GM21423 (cell line): ENCODE results near the gene ELP6.
A peak's percentile ranks its signal among the peaks of the same experiment; 100 is the strongest.
"Not testable (repeated sequence)": the region's sequence is repeated elsewhere in the genome, so short reads cannot be mapped to it uniquely, and the experiment has no call there.

ENCODE experiments used
- ATAC-seq: cut with Tn5 transposase; IDR thresholded peaks from one replicate; pipeline ENCODE4 v1.9.1; 2021; ENCODE audit warnings: mild to moderate bottlenecking, moderate library complexity; ENCODE audit not compliant: unreplicated experiment

Gene ELP6

DNA sequence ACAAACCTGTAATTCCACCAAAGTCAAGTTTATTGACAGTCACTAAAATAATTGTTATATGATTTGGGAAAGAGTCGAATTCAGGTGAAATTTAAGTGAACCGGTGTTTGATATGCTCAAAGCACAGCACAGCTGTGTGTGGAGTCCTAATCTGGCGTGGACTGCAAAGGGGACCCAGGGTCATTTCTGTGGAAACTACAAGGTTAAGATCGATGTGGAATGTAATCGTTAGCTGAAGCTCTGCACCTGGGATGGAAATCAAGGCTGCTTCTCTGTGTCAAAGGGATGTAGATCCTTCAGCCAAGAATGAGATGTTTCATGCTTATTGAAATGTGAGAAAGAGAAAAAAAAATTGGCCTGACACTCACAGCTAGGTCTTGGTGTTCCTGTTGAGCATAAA is 1.6 kb upstream of the ELP6 start:
- ATAC-seq: no peak

GRCh38 chr3:47512416-47513124 is 942 bp downstream of the ELP6 start:
- no peak for ATAC-seq

GRCh38 chr3:47505267-47505666 is 8.2 kb downstream of the ELP6 start:
- not testable (repeated sequence) for ATAC-seq

DNA sequence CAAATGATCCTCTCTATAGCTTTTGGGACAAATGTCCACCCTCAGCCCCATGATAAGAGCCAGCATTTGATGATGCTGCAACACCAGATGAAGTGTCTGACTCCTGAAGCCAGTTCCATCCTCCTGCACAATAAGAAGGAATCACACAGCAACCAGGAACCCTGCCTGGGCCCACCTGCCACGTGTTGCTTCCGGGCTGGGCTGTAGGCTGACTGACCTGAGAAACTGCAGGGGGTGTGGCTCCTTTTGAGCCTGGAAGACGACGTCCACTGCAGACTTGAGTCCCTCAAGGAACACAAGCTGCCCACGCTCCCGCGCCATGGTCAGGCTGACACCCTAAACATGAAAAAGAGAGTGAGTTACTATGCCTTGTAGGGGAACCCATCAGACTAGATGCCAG is 9.4 kb downstream of the ELP6 start:
- no peak for ATAC-seq

- no peak for ATAC-seq
These were observed 10.5 kb downstream of the ELP6 start for GRCh38 chr3:47503033-47503432.

- ATAC-seq: no peak
These were observed 16.6 kb downstream of the ELP6 start for GRCh38 chr3:47496892-47497291.

DNA sequence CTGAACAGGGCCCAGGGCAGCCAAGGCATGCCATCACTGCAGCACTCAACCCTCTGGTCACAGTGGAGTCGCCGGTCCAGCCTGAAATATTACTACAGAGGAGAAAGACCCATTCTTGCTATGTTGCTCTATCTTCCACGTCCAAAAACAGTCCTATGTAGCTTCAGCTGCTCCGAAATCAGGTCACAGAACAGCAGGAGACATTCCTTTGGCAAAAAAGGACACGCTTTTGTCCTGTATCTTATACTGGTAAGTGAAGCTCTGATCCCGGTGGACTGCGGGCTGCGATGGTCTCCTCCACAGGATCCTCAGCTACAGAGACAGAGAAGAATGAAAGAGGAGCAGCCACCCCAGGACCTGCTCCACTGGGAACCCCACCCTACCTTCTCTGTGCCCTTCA is 17.6 kb downstream of the ELP6 start:
- no peak for ATAC-seq

DNA sequence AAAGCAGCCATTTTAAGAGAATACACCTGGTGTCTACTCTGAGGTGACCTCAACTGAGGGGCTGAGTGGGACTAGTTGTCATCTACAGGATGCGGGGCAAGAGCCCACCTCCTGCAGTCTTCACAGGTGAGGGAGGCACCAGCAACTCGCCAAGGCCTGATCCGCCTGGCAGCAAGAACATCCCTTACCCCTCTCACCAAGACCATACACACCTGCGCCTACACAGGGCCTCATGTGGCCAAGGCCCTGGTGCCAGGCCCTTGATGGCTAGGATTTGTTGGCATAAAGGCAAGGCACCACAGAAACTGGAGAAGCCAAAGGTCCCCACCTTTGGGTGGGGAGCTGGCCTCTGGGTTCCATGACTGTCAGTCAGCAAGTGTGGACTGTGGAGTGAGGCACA is 18.4 kb downstream of the ELP6 start:
- ATAC-seq: no peak

DNA sequence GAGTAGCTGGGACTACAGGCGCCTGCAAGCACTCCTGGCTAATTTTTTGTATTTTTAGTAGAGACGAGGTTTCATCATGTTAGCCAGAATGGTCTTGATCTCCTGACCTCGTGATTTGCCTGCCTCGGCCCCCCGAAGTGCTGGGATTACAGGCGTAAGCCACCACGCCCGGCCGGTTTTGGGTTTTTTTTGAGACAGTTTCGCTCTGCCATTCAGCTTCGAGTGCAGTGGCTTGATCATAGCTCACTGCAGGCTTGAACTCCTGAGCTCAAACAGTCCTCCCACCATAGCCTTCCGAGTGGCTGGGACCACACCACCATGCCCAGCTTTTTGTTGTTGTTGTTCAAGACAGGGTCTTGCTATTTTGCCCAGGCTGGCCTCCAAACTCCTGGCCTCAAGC is 21.7 kb downstream of the ELP6 start:
- ATAC-seq: no peak

DNA sequence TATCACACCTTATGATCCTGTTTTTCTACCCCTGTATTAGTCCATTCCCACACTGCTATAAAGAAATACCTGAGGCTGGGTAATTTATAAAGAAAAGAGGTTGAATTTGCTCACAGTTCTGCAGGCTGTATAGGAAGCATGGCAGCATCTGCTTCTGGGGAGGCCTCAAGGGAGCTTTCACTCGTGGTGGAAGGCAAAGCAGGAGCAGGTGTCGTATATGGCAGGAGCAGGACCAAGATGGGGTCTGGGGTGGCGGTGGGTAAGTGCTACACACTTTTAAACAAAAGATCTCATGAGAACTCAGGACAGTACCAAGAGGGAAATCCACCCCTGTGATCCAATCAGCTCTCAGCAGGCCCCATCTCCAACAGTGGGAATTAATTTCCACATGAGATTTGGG is 22.3 kb downstream of the ELP6 start:
- no peak for ATAC-seq

DNA sequence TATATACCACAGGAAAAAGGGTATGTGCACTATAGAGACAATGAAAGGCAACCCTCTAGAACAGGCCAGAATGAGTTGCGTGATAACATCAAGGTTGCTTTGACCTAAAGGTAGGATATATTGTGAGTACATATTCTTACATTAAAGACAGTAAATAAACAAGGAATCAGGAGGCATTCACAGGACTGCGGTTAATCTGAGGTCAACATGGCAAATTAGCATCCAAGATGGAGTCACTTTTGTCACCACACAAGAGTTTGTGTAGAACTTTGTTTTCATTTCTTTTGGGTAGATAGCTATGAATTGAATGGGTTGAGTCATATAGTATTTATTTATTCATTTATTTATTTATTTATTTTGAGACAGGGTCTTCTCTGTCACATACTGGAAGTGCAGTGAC is 26.2 kb downstream of the ELP6 start:
- ATAC-seq: no peak

DNA sequence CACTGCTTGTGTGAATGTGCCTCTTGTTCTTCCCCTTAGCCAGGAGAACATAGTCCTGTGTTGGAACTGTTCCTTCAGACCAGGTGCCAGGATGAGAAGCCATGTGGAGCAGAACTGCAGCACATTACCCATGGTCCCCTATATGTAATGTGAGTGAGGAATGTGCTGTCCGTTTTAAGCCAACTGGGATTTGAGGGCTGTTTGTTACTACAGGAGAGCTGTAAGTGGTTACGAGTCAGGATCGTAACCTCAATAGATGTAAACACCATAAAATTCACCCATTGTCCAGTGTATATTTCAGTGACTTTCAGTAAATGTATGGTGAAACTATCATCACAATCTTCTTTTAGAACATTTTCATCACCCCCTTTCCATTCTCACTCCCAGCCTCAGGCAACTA is 27.7 kb downstream of the ELP6 start:
- ATAC-seq: no peak

- ATAC-seq: no peak
These were observed 31.1 kb downstream of the ELP6 start for GRCh38 chr3:47482366-47482765.

- ATAC-seq: not testable (repeated sequence)
These were observed 31.7 kb downstream of the ELP6 start for GRCh38 chr3:47481763-47482162.

DNA sequence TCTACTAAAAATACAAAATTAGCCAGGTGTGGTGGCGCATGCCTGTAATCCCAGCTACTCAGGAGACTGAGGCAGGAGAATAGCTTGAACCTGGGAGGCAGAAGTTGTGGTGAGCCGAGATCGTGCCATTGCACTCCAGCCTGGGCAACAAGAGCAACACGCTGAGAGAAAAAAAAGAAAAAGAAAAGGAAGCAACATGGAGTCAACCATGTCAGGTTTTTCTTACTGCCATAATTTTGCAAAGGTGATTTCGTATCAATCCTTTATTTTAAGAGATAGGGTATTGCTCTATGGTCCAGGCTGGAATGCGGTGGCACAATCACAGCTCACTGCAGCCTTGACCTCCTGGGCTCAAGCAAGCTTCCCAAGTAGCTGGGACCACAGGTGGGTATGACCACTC is 33.2 kb downstream of the ELP6 start:
- not testable (repeated sequence) for ATAC-seq

- ATAC-seq: no peak
These were observed 33.7 kb downstream of the ELP6 start for GRCh38 chr3:47479826-47480160.

DNA sequence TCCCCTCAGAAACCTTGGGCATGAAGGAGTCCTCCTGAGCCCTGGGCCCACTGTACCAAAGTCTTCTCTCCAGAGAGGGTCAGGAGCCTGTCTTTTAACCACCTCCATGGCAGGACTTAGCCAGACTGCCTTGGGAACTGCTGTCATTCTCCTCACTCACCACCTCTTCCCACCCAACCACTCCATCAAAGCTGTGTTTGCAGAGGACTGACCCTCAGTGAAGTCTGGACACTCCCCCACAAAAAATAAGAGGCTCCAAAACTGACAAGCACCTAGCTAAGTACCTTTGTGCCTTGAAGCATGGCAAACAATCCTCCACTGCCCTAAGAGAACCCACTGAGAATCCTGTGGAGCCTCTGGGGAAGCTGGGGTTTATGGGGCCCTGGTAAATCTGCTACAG is 35.5 kb downstream of the ELP6 start:
- no peak for ATAC-seq

- ATAC-seq: no peak
These were observed 36.8 kb downstream of the ELP6 start for GRCh38 chr3:47476644-47477199.

DNA sequence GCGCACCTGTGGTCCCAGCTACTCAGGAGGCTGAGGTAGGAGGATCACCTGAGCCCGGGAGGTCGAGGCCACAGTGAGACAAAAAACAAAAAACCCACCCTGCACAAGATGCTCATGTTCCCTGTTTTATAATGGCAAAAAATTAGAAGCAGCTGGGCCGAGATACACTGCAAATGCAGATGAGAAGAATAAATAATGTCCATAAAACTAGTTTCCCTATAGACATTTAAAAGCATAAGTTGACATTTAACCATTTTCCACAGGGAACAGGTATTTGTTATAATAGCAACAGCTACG is 37.2 kb downstream of the ELP6 start:
- ATAC-seq: no peak

DNA sequence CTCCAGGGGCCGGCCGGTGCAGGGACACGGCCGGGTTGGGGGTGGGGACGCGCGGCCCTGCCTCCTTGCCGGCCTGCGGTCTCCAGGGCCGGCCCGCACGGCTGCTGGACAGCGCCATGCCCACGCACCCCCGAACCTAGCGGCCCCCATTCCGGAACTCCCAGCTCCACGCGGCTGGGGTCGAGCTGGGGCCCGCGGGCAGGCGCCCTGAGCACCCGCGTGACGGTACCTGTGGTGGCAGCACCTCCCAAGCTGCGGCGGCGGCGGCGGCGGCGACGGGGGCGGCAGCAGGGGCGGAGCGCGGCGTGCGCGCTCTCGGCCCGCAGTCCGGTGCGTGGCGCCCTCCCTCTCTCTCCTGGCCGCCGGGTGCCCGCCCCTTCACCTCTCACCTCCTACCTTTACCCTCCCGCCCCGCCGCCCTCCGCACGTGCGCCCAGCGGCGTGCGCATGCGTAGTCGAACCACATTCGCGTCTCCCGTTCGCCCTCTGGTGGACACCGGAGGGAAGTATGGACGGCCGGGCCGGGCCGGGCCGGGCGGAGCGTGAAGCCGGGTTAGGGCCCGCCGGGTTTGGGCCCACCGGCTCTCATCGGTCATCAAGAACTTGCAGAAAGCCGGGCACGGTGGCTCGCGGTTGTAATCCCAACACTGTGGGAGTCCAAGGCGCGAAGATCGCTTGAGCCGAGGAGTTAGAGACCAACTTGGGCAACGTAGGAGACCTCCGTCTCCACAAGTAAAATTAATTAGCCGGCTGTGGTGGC is 37.8 kb downstream of the ELP6 start, which contains the start of gene SCAP:
TSS of gene SCAP (minus strand) at position 372 of the 760 bp plus-strand sequence. CDS start 32,948 bp downstream, outside the sequence.
- peak; percentile 92 for ATAC-seq

- ATAC-seq: no peak
These were observed 38.4 kb downstream of the ELP6 start for GRCh38 chr3:47475029-47475569.

- no peak for ATAC-seq
These were observed 40.1 kb downstream of the ELP6 start for GRCh38 chr3:47473391-47473790.
